NCI-H2196 treated with DMSO at 0.1 percent for 48 hours (cell line): ENCODE data around the gene ITPK1.
A peak's percentile ranks its signal among the peaks of the same experiment; 100 is the strongest.
"Not testable (repeated sequence)": the region's sequence is repeated elsewhere in the genome, so short reads cannot be mapped to it uniquely, and the experiment has no call there.

Experiments used
- DNase-seq: peaks from one replicate; lab custom pipeline; 2025; ENCODE audit not compliant: unreplicated experiment; lab: John Stamatoyannopoulos, UW

ITPK1 gene

GRCh38 chr14:93131257-93131820 is 15.6 kb upstream of the ITPK1 start:
- DNase-seq: not testable (repeated sequence)

GRCh38 chr14:93128725-93129459 is 13.2 kb upstream of the ITPK1 start:
- no peak for DNase-seq

- no peak for DNase-seq
These were observed 10.4 kb upstream of the ITPK1 start for GRCh38 chr14:93126111-93126510.

GRCh38 chr14:93122826-93123225 is 7.1 kb upstream of the ITPK1 start:
- no peak for DNase-seq

- DNase-seq: no peak
These were observed 5.5 kb upstream of the ITPK1 start for GRCh38 chr14:93121030-93121834.

GRCh38 chr14:93120517-93120916 is 4.8 kb upstream of the ITPK1 start:
- no peak for DNase-seq

- DNase-seq: no peak
These were observed 1.0 kb upstream of the ITPK1 start for GRCh38 chr14:93116676-93117200.

- peak; percentile 61 for DNase-seq
These were observed 480 bp downstream of the ITPK1 start for GRCh38 chr14:93115069-93115820.

GRCh38 chr14:93114713-93115068 is 1.0 kb downstream of the ITPK1 start:
- DNase-seq: no peak

GRCh38 chr14:93114068-93114710 is 1.5 kb downstream of the ITPK1 start:
- no peak for DNase-seq

- no peak for DNase-seq
These were observed 2.1 kb downstream of the ITPK1 start for GRCh38 chr14:93113678-93114067.

- no peak for DNase-seq
These were observed 2.6 kb downstream of the ITPK1 start for GRCh38 chr14:93112891-93113677.

GRCh38 chr14:93111541-93111940 is 4.2 kb downstream of the ITPK1 start:
- not testable (repeated sequence) for DNase-seq

- no peak for DNase-seq
These were observed 4.8 kb downstream of the ITPK1 start for GRCh38 chr14:93110856-93111419.

GRCh38 chr14:93109572-93110481 is 5.9 kb downstream of the ITPK1 start:
- DNase-seq: no peak

- DNase-seq: no peak
These were observed 7.6 kb downstream of the ITPK1 start for GRCh38 chr14:93108105-93108504.

- no peak for DNase-seq
These were observed 8.3 kb downstream of the ITPK1 start for GRCh38 chr14:93107453-93107852.

- DNase-seq: no peak
These were observed 9.1 kb downstream of the ITPK1 start for GRCh38 chr14:93106541-93107156.
